Measurements from ENCODE around the gene SREK1IP1. TPM values are rescaled to one million over a fixed set of nuclear protein-coding genes. Genes with fewer than 3 reads are reported as not detected.

Gene SREK1IP1
- total and polyA plus RNA-seq, 2 donors (not counting 1 experiment from before 2014, with no cell fraction given), result 4.4 to 25.5 TPM

- ChIA-PET POLR2A (no interaction called here), CTCF (interaction anchor here (0.6 to 1.3 kb wide), 2 partner anchors 155 to 694 kb away, joined by 3 read pairs; no protein-coding TSS in a partner anchor)
- Histone ChIP-seq H4K20me1 (ENCODE audit: control insufficient read depth, insufficient read depth, low read length, poor library complexity, severe bottlenecking) (no peaks in the 10 kb centered on the region), H3K36me3 (replicated peaks in 1 of 2; ENCODE audit: control extremely low read depth in 1 of 2, control insufficient read depth in 1 of 2, extremely low read depth in 1 of 2, insufficient read depth in 2 of 2, low read length in 1 of 2) (peaks cover 9 to 20% of the 10 kb centered on the region in 2 experiments), H3K4me2 (replicated peaks; ENCODE audit: low read depth, low read length, poor library complexity, severe bottlenecking) (no peak overlapping the region), H3K4me3 (ENCODE audit: control extremely low read depth in 1 of 5, extremely low read depth in 1 of 5, insufficient read depth in 1 of 5, low read depth in 2 of 5, low read length in 4 of 5) (no peak overlapping the region), H3K9me3 (ENCODE audit: control extremely low read depth in 1 of 3, control insufficient read depth in 2 of 3, insufficient read depth in 1 of 3, low read length in 2 of 3) (no peaks in the 10 kb centered on the region), H3K27ac (ENCODE audit: low read length in 2 of 2) (no peak overlapping the region), H3K27me3 (replicated peaks in 1 of 4; ENCODE audit: control extremely low read depth in 1 of 4, control insufficient read depth in 3 of 4, insufficient read depth in 4 of 4, low read length in 3 of 4) (no peaks in the 10 kb centered on the region), H3K79me2 (ENCODE audit: control insufficient read depth, insufficient read depth, low read length) (no peaks in the 10 kb centered on the region), H2AFZ (ENCODE audit: insufficient read depth, low read depth, low read length, poor library complexity, severe bottlenecking) (no peak overlapping the region), H3K4me1 (ENCODE audit: control insufficient read depth in 2 of 2, insufficient read depth in 2 of 2, low read length in 2 of 2) (no peaks in the 10 kb centered on the region), H3K9ac (ENCODE audit: low read length) (no peak overlapping the region)
- ATAC-seq (ENCODE audit: low read depth), result no peak
- H3K27me3 Mint-ChIP-seq, result no peaks in the 10 kb centered on the region
- no peaks in the 10 kb centered on the region for H3K9me3 Mint-ChIP-seq (ENCODE audit: insufficient read depth)
- no peak overlapping the region for H3K4me3 Mint-ChIP-seq
- no peak for DNase-seq
- 100% methylated on average over 1 of the region's 3 CpGs for WGBS (ENCODE audit: insufficient coverage)
- H3K27ac Mint-ChIP-seq, result no peak overlapping the region
- TF ChIP-seq, protein P1, sequence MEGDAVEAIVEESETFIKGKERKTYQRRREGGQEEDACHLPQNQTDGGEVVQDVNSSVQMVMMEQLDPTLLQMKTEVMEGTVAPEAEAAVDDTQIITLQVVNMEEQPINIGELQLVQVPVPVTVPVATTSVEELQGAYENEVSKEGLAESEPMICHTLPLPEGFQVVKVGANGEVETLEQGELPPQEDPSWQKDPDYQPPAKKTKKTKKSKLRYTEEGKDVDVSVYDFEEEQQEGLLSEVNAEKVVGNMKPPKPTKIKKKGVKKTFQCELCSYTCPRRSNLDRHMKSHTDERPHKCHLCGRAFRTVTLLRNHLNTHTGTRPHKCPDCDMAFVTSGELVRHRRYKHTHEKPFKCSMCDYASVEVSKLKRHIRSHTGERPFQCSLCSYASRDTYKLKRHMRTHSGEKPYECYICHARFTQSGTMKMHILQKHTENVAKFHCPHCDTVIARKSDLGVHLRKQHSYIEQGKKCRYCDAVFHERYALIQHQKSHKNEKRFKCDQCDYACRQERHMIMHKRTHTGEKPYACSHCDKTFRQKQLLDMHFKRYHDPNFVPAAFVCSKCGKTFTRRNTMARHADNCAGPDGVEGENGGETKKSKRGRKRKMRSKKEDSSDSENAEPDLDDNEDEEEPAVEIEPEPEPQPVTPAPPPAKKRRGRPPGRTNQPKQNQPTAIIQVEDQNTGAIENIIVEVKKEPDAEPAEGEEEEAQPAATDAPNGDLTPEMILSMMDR (IDR thresholded peaks at IDR 0.05), result no peak
- TF ChIP-seq EZH2 (IDR thresholded peaks at IDR 0.05; ENCODE audit: borderline replicate concordance, insufficient read depth, low read depth, low read length, poor library complexity, severe bottlenecking), result no peak
- intact Hi-C loops (cut with micrococcal nuclease), result no loop called here
- no peaks in the 10 kb centered on the region for H3K4me1 Mint-ChIP-seq
Observed at GRCh38 chr5:64789457-64789856, 21.0 kb upstream of the SREK1IP1 start.

DNA sequence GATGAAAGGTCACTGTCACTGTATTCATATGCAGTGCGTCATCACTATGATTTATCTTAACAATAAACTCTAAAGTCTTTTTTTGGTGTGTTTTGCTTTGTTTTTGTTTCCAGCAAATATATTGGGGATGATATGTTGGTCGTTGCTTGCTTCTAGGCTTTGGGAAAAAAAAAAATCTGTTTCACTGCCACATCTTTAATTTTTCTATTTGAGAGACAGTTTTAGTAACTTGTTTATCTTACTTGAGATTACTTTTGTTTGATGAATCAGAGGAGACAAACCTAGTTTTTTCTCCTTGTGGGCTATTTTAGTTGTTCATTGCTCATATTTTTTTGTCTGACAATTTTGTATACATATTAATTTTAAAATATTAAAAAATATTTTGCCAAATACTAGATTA lies 19.7 kb upstream of the SREK1IP1 start:
- H4K20me1 ChIP-seq (ENCODE audit: control insufficient read depth, insufficient read depth, low read length, poor library complexity, severe bottlenecking), result no peaks in the 10 kb centered on the region
- ChIA-PET CTCF (interaction anchor here (0.7 to 1.5 kb wide), 3 partner anchors 20 to 696 kb away, joined by 3 to 4 read pairs (median 3); partner anchors contain the start of genes CWC27 and SREK1IP1), POLR2A (no interaction called here)
- H3K9ac ChIP-seq (ENCODE audit: low read length), result no peak overlapping the region
- no peaks in the 10 kb centered on the region for H3K27me3 ChIP-seq (replicated peaks in 1 of 4; ENCODE audit: control extremely low read depth in 1 of 4, control insufficient read depth in 3 of 4, insufficient read depth in 4 of 4, low read length in 3 of 4)
- no peaks in the 10 kb centered on the region for H3K9me3 ChIP-seq (ENCODE audit: control extremely low read depth in 1 of 3, control insufficient read depth in 2 of 3, insufficient read depth in 1 of 3, low read length in 2 of 3)
- no peaks in the 10 kb centered on the region for H3K9me3 Mint-ChIP-seq (ENCODE audit: insufficient read depth)
- H3K4me1 Mint-ChIP-seq, result no peaks in the 10 kb centered on the region
- DNase-seq (no peak), ATAC-seq (ENCODE audit: low read depth) (no peak)
- no CpG with 5 or more reads among the region's 2 CpGs for WGBS (ENCODE audit: insufficient coverage)
- no peak overlapping the region for H3K4me3 Mint-ChIP-seq
- H3K36me3 ChIP-seq (replicated peaks in 1 of 2; ENCODE audit: control extremely low read depth in 1 of 2, control insufficient read depth in 1 of 2, extremely low read depth in 1 of 2, insufficient read depth in 2 of 2, low read length in 1 of 2), result peaks cover 4 to 15% of the 10 kb centered on the region in 2 experiments
- no peaks in the 10 kb centered on the region for H3K27me3 Mint-ChIP-seq
- no peak overlapping the region for H3K4me2 ChIP-seq (replicated peaks; ENCODE audit: low read depth, low read length, poor library complexity, severe bottlenecking)
- TF ChIP-seq EZH2 (IDR thresholded peaks at IDR 0.05; ENCODE audit: borderline replicate concordance, insufficient read depth, low read depth, low read length, poor library complexity, severe bottlenecking), result no peak
- TF ChIP-seq, protein P1 (IDR thresholded peaks at IDR 0.05), result no peak
- H3K4me3 ChIP-seq (ENCODE audit: control extremely low read depth in 1 of 5, extremely low read depth in 1 of 5, insufficient read depth in 1 of 5, low read depth in 2 of 5, low read length in 4 of 5), result no peak overlapping the region
- no peaks in the 10 kb centered on the region for H3K79me2 ChIP-seq (ENCODE audit: control insufficient read depth, insufficient read depth, low read length)
- H3K4me1 ChIP-seq (ENCODE audit: control insufficient read depth in 2 of 2, insufficient read depth in 2 of 2, low read length in 2 of 2), result no peaks in the 10 kb centered on the region
- H2AFZ ChIP-seq (ENCODE audit: insufficient read depth, low read depth, low read length, poor library complexity, severe bottlenecking), result no peak overlapping the region
- H3K27ac ChIP-seq (ENCODE audit: low read length in 2 of 2), result no peak overlapping the region
- intact Hi-C loops (cut with micrococcal nuclease), result no loop called here
- H3K27ac Mint-ChIP-seq, result no peak overlapping the region

Measured in B cell (primary cell).